GM18511 (cell line): ENCODE measurements around the gene ZDHHC22.

Experiments used
- ATAC-seq: cut with Tn5 transposase; IDR thresholded peaks from one replicate; pipeline ENCODE4 v1.9.1; 2021; ENCODE audit warnings: mild to moderate bottlenecking, moderate library complexity; ENCODE audit not compliant: unreplicated experiment

Gene ZDHHC22

DNA sequence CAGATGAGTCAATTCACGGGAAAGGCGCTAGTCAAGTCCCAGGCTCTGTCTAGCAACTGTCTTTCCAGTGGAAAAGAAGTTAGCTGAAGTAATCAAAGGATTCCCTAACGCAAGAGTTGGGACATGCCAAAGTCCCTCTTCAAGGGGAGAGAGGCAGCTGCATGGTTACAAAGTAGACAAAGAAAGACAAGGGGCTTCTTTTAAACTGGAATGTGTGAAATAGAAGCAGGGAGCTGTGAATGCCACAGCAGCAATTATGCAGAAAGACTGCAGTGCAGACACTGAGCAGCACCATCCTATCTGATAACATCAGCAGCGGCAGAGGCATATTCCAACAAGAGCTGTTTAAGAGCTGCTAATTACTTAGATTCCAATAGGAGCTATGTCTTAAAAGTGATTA lies 56.1 kb downstream of the ZDHHC22 start:
- ATAC-seq: no peak

DNA sequence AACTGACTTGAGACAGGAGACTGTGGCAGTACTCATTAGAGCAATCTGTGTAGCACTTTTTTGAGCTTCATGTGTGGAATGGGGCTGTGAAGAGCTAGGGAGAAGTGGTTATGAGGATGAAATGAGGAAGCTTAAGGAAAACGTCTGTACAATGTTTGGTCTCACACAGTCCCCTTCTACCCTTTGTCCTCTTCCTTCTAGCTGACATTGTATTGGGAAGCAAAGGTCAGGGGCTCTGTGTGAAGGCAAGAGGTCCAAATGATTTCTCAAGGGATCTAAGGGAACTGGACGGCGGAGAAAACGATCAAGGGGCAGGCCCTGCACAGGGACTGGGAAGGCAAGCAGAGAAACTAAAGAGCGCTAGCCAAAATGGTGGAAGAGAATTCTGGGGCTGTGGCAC lies 56.6 kb downstream of the ZDHHC22 start:
- no peak for ATAC-seq

DNA sequence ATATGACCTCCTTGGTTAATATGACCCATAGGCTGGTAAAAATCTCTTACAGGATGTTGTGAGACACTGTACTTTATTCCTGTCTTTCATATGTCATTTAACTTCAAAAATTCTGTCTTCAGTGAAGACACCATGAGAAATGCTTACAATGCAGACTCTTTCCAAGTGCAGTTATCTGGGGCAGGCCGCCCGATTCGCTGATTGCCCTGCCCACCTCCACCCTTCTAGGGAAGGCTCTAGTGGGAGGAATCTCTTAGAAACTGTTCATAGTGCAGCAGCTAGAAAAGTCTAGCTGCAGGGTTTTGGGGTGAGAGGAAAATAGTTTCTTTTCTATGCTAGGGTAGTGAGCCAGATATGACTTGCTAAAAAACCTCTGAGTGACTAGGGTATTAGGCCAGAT lies 58.5 kb downstream of the ZDHHC22 start:
- no peak for ATAC-seq

DNA sequence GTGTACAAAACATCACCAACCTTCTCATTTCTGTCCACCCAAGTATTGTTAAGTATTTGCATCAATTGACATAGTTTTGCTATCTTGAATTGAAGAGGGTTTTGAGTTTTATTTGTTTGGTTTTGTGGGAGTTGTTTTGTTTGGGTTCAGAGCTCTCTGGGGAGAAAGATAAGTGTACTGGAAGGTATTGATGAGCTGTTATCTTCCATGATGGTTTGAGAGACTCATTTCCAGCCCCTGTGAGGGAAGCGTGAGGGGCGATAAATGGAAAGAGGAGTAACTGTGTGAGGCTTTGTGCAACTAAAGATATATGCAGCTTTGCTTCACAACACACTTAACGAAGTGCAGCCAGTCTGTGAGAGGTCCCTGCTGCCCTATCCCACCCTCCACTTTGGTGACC lies 59.2 kb downstream of the ZDHHC22 start:
- no peak for ATAC-seq
